Measurements from ENCODE around the gene ARMC9. TPM values are rescaled to one million over a fixed set of nuclear protein-coding genes. Genes with fewer than 3 reads are reported as not detected.

ARMC9 gene
- total and polyA plus RNA-seq, 3 donors from 2014 or later = 35.0 to 49.7 (median 47.5) TPM

DNA sequence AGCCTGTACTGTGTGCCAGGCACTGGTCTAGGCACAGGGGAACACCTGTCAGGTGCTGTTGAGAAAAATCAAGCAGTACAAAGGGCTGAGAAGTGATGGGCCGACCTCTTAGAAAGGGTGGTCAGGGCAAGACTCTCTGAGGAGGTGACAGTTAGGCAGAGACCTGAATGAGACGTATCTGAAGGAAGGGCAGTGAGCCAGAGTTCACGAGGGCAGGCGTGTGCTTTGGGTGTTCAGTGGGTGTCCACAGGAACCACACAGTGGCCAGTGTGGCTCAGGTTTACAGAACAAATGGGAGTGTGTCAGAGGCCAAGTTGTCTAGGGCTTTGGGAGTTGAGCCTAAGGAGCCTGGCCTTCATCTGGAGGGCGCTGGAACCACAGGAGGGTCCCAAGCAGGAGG, 6.2 kb downstream of the ARMC9 start:
- no peaks in the 10 kb centered on the region for H3K9me3 ChIP-seq
- 91 to 95% methylated on average over 5 of the region's 5 CpGs for WGBS, 2 donors
- no peak overlapping the region for H3K4me3 ChIP-seq
- H3K27ac ChIP-seq = no peak overlapping the region
- TF ChIP-seq POLR2A (IDR thresholded peaks at IDR 0.05) (no peak), CTCF (IDR thresholded peaks at IDR 0.05) (no peak)
- no peak for DNase-seq
- H3K4me1 ChIP-seq = no peaks in the 10 kb centered on the region
- intact Hi-C loops (cut with DNase I; ENCODE audit: low total_unique reads) = no loop called here
- H3K36me3 ChIP-seq (ENCODE audit: low read depth, missing control alignments) = no peaks in the 10 kb centered on the region
- H3K27me3 ChIP-seq = no peaks in the 10 kb centered on the region

- no peak for TF ChIP-seq POLR2A (IDR thresholded peaks at IDR 0.05)
- TF ChIP-seq CTCF (IDR thresholded peaks at IDR 0.05) = no peak
- 88 to 96% methylated on average over 4 of the region's 4 CpGs for WGBS, 2 donors
- H3K27me3 ChIP-seq = no peaks in the 10 kb centered on the region
- H3K27ac ChIP-seq = no peak overlapping the region
- H3K4me3 ChIP-seq = no peak overlapping the region
- no peaks in the 10 kb centered on the region for H3K4me1 ChIP-seq
- no peaks in the 10 kb centered on the region for H3K9me3 ChIP-seq
- no peak for DNase-seq
- intact Hi-C loops (cut with DNase I; ENCODE audit: low total_unique reads) = no loop called here
- no peaks in the 10 kb centered on the region for H3K36me3 ChIP-seq (ENCODE audit: low read depth, missing control alignments)
Measured at GRCh38 chr2:231207734-231208133, 9.3 kb downstream of the ARMC9 start.

DNA sequence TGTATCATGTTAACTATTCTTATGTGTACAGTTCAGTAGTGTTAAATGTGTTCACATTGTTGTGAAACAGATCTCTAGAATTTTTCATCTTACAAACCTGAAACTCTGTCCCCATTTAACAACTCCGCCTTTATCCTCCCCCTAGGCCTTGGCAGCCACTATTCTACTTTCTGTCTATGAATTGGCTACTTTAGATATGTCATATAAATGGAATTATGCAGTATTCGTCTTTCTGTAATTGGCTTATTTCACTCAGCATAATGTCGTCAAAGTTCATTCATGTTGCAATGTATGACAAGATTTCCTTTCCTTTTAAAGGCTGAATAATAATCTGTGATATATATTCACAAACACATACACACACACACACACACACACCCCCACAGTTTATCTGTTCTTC, 12.4 kb downstream of the ARMC9 start:
- Histone ChIP-seq H3K27ac (no peak overlapping the region), H3K36me3 (ENCODE audit: low read depth, missing control alignments) (no peaks in the 10 kb centered on the region)
- WGBS, 2 donors = 90 to 92% methylated on average over 3 of the region's 3 CpGs

DNA sequence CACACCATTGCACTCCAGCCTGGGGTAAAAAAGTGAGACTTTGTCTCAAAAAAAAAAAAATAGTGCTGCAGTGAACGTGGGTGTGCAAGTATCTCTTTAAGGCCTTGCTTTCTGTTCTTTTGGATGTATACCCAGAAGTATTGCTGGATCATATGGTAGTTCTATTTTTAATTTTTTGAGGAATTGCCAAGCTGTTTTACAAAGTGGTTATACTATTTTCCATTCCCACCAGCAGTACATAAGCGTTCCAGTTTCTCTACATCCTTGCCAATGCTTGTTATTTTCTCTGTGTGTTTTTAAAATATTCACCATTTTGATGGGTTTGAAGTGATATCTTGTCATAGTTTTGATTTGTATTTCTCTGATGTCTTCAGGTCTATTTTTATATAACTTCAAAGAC, 13.1 kb downstream of the ARMC9 start:
- intact Hi-C loops (cut with DNase I; ENCODE audit: low total_unique reads) = no loop called here
- Histone ChIP-seq H3K9me3 (no peaks in the 10 kb centered on the region), H3K27ac (no peak overlapping the region), H3K36me3 (ENCODE audit: low read depth, missing control alignments) (no peaks in the 10 kb centered on the region), H3K4me1 (no peaks in the 10 kb centered on the region), H3K4me3 (no peak overlapping the region), H3K27me3 (no peaks in the 10 kb centered on the region)
- TF ChIP-seq POLR2A (IDR thresholded peaks at IDR 0.05) (no peak), CTCF (IDR thresholded peaks at IDR 0.05) (no peak)
- WGBS, 2 donors = 67 to 68% methylated on average over 2 of the region's 2 CpGs
- no peak for DNase-seq

More for the DNA sequence above, 12.4 kb downstream of the ARMC9 start:
- TF ChIP-seq CTCF (IDR thresholded peaks at IDR 0.05) (no peak), POLR2A (IDR thresholded peaks at IDR 0.05) (no peak)
- H3K4me1 ChIP-seq = no peaks in the 10 kb centered on the region
- no peaks in the 10 kb centered on the region for H3K9me3 ChIP-seq
- intact Hi-C loops (cut with DNase I; ENCODE audit: low total_unique reads) = no loop called here
- no peaks in the 10 kb centered on the region for H3K27me3 ChIP-seq
- no peak for DNase-seq
- H3K4me3 ChIP-seq = no peak overlapping the region

DNA sequence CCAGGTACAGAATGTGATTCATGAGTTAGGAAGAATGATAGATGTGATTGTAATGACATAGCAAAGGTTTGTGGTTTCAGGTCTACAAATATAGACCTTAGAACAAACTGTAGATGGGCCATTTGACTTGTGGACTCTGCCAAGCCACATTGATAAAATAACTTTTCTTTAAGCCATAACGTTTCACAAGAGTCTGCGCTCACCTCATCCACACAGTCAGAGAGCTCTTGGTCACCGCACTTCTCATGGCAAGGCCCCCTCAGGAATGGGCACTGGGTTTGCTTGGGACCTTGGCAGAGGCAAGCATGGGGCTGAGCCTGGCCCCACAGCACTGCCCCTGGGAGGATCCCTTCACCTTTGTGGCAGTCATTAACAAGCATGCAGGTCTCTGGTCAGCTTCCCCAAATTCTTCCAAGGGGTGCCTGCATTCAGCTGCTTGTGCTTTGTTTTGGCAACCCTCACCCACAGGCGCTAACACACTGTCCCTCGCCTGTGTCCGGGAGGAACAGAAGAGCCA, 14.0 kb downstream of the ARMC9 start:
- Histone ChIP-seq H3K27me3 (no peaks in the 10 kb centered on the region), H3K4me1 (no peaks in the 10 kb centered on the region), H3K27ac (no peak overlapping the region), H3K9me3 (no peaks in the 10 kb centered on the region), H3K4me3 (no peak overlapping the region), H3K36me3 (ENCODE audit: low read depth, missing control alignments) (peaks cover 7% of the 10 kb centered on the region)
- no peak for DNase-seq
- TF ChIP-seq POLR2A (IDR thresholded peaks at IDR 0.05) (no peak), CTCF (IDR thresholded peaks at IDR 0.05) (no peak)
- intact Hi-C loops (cut with DNase I; ENCODE audit: low total_unique reads) = no loop called here
- WGBS, 2 donors = 88 to 94% methylated on average over 6 of the region's 6 CpGs

All from testis (tissue), 3 donors.